ENCODE measurements around the gene FUT3.
A peak's percentile ranks its signal among the peaks of the same experiment; 100 is the strongest.

FUT3 gene

GRCh38 chr19:5800361-5801270, 50.6 kb downstream of the FUT3 start:
- DNase-seq (ENCODE audit: low spot score): peak; percentile 28

GRCh38 chr19:5799247-5800241, 51.7 kb downstream of the FUT3 start:
- no peak for DNase-seq (ENCODE audit: low spot score)

GRCh38 chr19:5798244-5798643, 53.0 kb downstream of the FUT3 start:
- no peak for DNase-seq (ENCODE audit: low spot score)

GRCh38 chr19:5795382-5795919, 55.8 kb downstream of the FUT3 start:
- no peak for DNase-seq (ENCODE audit: low spot score)

- DNase-seq (ENCODE audit: low spot score): no peak
Observed at GRCh38 chr19:5793188-5793587, 58.1 kb downstream of the FUT3 start.

Data from HuH-7 (cell line).